Vagina (tissue), 2 donors: ENCODE data around the gene SLC25A4.

Experiments
- POLR2A ChIP-seq, 2 donors: fragments of 450-650 bp; IDR thresholded peaks; one replicate each; pipeline ENCODE4 v1.6.1; 2017; ENCODE audit warnings: antibody characterized with exemption in 2 of 2, mild to moderate bottlenecking in 2 of 2, moderate library complexity in 2 of 2
- TF ChIP-seq, protein P1 (sequence below), 3 experiments: fragments of 450-650 bp in 2 of 3; fragments of 200-600 bp in 1 of 3; sonication (generic) in 1 of 3; IDR thresholded peaks; one replicate each; pipeline ENCODE4 v1.5.1; 2017 to 2019; ENCODE audit warnings: antibody characterized with exemption in 3 of 3, mild to moderate bottlenecking in 2 of 3, moderate library complexity in 2 of 3

DNA sequence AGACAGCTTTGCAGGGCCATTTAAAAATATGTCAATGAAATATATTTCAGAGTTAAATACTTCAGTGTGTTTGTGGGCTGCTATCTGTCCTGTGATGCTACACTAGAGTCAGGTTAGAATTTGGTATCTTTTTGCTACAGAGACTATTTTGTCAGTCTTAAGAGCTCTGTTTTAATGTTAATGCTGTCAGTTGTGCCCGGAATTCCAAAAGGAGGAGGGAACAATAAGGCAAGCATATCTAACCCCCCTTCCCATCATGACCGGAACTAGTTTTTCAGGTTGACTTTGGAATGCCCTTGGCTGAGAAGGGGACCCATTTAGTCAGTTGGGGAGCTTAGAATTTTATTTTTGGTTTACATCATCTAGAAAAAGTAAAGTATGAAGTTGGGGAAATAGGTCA lies 34.9 kb upstream of the SLC25A4 start:
- TF ChIP-seq, protein P1, sequence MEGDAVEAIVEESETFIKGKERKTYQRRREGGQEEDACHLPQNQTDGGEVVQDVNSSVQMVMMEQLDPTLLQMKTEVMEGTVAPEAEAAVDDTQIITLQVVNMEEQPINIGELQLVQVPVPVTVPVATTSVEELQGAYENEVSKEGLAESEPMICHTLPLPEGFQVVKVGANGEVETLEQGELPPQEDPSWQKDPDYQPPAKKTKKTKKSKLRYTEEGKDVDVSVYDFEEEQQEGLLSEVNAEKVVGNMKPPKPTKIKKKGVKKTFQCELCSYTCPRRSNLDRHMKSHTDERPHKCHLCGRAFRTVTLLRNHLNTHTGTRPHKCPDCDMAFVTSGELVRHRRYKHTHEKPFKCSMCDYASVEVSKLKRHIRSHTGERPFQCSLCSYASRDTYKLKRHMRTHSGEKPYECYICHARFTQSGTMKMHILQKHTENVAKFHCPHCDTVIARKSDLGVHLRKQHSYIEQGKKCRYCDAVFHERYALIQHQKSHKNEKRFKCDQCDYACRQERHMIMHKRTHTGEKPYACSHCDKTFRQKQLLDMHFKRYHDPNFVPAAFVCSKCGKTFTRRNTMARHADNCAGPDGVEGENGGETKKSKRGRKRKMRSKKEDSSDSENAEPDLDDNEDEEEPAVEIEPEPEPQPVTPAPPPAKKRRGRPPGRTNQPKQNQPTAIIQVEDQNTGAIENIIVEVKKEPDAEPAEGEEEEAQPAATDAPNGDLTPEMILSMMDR (IDR thresholded peaks at IDR 0.05) = no peak
- TF ChIP-seq POLR2A (IDR thresholded peaks at IDR 0.05) = no peak
